Activated CD8-positive, alpha-beta T cell treated with anti-CD3 and anti-CD28 coated beads for 36 hours (primary cell): ENCODE measurements around the gene CTSF. TPM values are rescaled to one million over a fixed set of nuclear protein-coding genes. Genes with fewer than 3 reads are reported as not detected.
"Not testable (repeated sequence)": the region's sequence is repeated elsewhere in the genome, so short reads cannot be mapped to it uniquely, and the experiment has no call there.

Experiments used
- ATAC-seq: fragments of 200-7000 bp; cut with Tn5 transposase; one replicate; pipeline ENCODE4 v1.10.0; 2021; ENCODE audit warnings: mild to moderate bottlenecking, moderate library complexity
- CTCF ChIA-PET: fragments of 350-600 bp; sonication (Branson Sonifier 250); formaldehyde crosslinking; loops from one replicate; lab custom pipeline; 2021; ENCODE audit warnings: antibody characterized with exemption; lab: Charles Lee
- POLR2A ChIA-PET: fragments of 350-600 bp; sonication (Branson Sonifier 250); formaldehyde crosslinking; loops from one replicate; lab custom pipeline; 2021; ENCODE audit warnings: antibody characterized with exemption; lab: Charles Lee
- DNase-seq: peaks from one replicate; pipeline ENCODE4 v3.0.0-alpha.2; 2020
- H3K27ac Mint-ChIP-seq: one replicate; pipeline ENCODE4 v1.8.0; 2021; ENCODE audit warnings: mild to moderate bottlenecking, mixed read lengths
- H3K27me3 Mint-ChIP-seq: one replicate; pipeline ENCODE4 v1.8.0; 2021; ENCODE audit warnings: mixed read lengths
- H3K36me3 Mint-ChIP-seq: one replicate; pipeline ENCODE4 v1.8.0; 2021; ENCODE audit warnings: low read depth, mixed read lengths
- H3K4me1 Mint-ChIP-seq: one replicate; pipeline ENCODE4 v1.8.0; 2021; ENCODE audit warnings: low read depth, mixed read lengths
- H3K4me3 Mint-ChIP-seq: one replicate; pipeline ENCODE4 v1.8.0; 2021; ENCODE audit warnings: mild to moderate bottlenecking, moderate library complexity, mixed read lengths
- H3K9me3 Mint-ChIP-seq: one replicate; pipeline ENCODE4 v1.8.0; 2021; ENCODE audit warnings: mixed read lengths
- CTCF ChIP-seq: fragments of 200-600 bp; IDR thresholded peaks from one replicate; pipeline ENCODE4 v1.8.0; 2022; ENCODE audit warnings: antibody characterized with exemption, mild to moderate bottlenecking
- intact Hi-C: fragments of 100-400 bp; cut with micrococcal nuclease; formaldehyde crosslinking; loops from one replicate; pipeline ENCODE4 v1.10.0; 2022
- total RNA-seq, 2 experiments: library from RNA; stranded (reverse); gene quantifications; one replicate each; pipeline ENCODE4 v1.2.3, GENCODE V29; 2021

The CTSF gene
- total RNA-seq, 2 experiments from 2014 or later = 0.68 to 1.3 TPM

GRCh38 chr11:66612458-66612857 lies 44.1 kb upstream of the CTSF start:
- no peaks in the 10 kb centered on the region for H3K27me3 Mint-ChIP-seq
- no peak overlapping the region for H3K4me3 Mint-ChIP-seq
- peaks cover 19% of the 10 kb centered on the region for H3K36me3 Mint-ChIP-seq
- TF ChIP-seq CTCF = no peak
- no peak overlapping the region for H3K27ac Mint-ChIP-seq
- no peak for ATAC-seq
- H3K9me3 Mint-ChIP-seq = no peaks in the 10 kb centered on the region
- H3K4me1 Mint-ChIP-seq = peaks cover 10% of the 10 kb centered on the region
- intact Hi-C loops = no loop called here
- no peak for DNase-seq
- ChIA-PET CTCF (no interaction called here), POLR2A (interaction anchor here (0.7 to 1.8 kb wide), 5 partner anchors 11 to 33 kb away, joined by 3 to 8 read pairs (median 4); no protein-coding TSS in a partner anchor)

- CTCF ChIA-PET = interaction anchor here (1.0 kb wide), 1 partner anchor 17 kb away, joined by 3 read pairs; the partner anchor contains the start of genes CCDC87 and CCS
- POLR2A ChIA-PET = interaction anchor here (0.9 to 5.2 kb wide), 2 partner anchors 7 to 14 kb away, joined by 4 to 24 read pairs; partner anchors contain the start of gene RBM14
- ATAC-seq = peak; percentile 24
- no peak for TF ChIP-seq CTCF
- Mint-ChIP-seq H3K4me3 (no peak overlapping the region), H3K36me3 (no peaks in the 10 kb centered on the region), H3K27ac (peak overlapping the region; percentile 1), H3K27me3 (no peaks in the 10 kb centered on the region), H3K9me3 (no peaks in the 10 kb centered on the region), H3K4me1 (peaks cover 5% of the 10 kb centered on the region)
- intact Hi-C loops = no loop called here
- no peak for DNase-seq
Observed at GRCh38 chr11:66609721-66610617, 41.6 kb upstream of the CTSF start.

- POLR2A ChIA-PET = interaction anchor here (0.6 to 5.2 kb wide), 2 partner anchors 10 to 38 kb away, joined by 3 to 24 read pairs; partner anchors contain the start of gene RBM14
- Mint-ChIP-seq H3K4me3 (no peak overlapping the region), H3K9me3 (no peaks in the 10 kb centered on the region), H3K36me3 (peaks cover 2% of the 10 kb centered on the region), H3K27me3 (no peaks in the 10 kb centered on the region), H3K27ac (no peak overlapping the region), H3K4me1 (peaks cover 5% of the 10 kb centered on the region)
- no peak for ATAC-seq
- TF ChIP-seq CTCF = no peak
- CTCF ChIA-PET = interaction anchor here (0.7 kb wide), 1 partner anchor 31 kb away, joined by 3 read pairs; no protein-coding TSS in a partner anchor
- intact Hi-C loops = no loop called here
- DNase-seq = no peak
Observed at GRCh38 chr11:66607126-66607834, 38.9 kb upstream of the CTSF start.

- ChIA-PET CTCF (interaction anchor here (0.7 kb wide), 1 partner anchor 31 kb away, joined by 3 read pairs; no protein-coding TSS in a partner anchor), POLR2A (interaction anchor here (0.6 to 5.2 kb wide), 2 partner anchors 10 to 38 kb away, joined by 3 to 24 read pairs; partner anchors contain the start of gene RBM14)
- H3K36me3 Mint-ChIP-seq, H3K9me3 Mint-ChIP-seq, intact Hi-C loops, ATAC-seq, H3K27ac Mint-ChIP-seq, DNase-seq, H3K4me3 Mint-ChIP-seq, H3K27me3 Mint-ChIP-seq, H3K4me1 Mint-ChIP-seq: not testable (repeated sequence)
Observed at GRCh38 chr11:66606608-66607007, 38.2 kb upstream of the CTSF start.

- Mint-ChIP-seq H3K27ac (no peak overlapping the region), H3K4me1 (no peaks in the 10 kb centered on the region), H3K27me3 (no peaks in the 10 kb centered on the region), H3K36me3 (peaks cover 3% of the 10 kb centered on the region), H3K9me3 (no peaks in the 10 kb centered on the region), H3K4me3 (no peak overlapping the region)
- intact Hi-C loops = no loop called here
- ChIA-PET CTCF (interaction anchor here (1.3 kb wide), 1 partner anchor 25 kb away, joined by 4 read pairs; no protein-coding TSS in a partner anchor), POLR2A (no interaction called here)
- ATAC-seq = no peak
- TF ChIP-seq CTCF = no peak
- no peak for DNase-seq
Observed at GRCh38 chr11:66604155-66604554, 35.7 kb upstream of the CTSF start.
